ENCODE measurements around the gene CA7. TPM values are rescaled to one million over a fixed set of nuclear protein-coding genes. Genes with fewer than 3 reads are reported as not detected.

Gene CA7
- total RNA-seq, 4 donors from 2014 or later, result not detected

GRCh38 chr16:66873685-66874055, 29.5 kb downstream of the CA7 start:
- H3K4me3 ChIP-seq, result no peak overlapping the region
- no peaks in the 10 kb centered on the region for H3K9me3 ChIP-seq
- H3K36me3 ChIP-seq, result no peaks in the 10 kb centered on the region
- no peak for ATAC-seq
- peak overlapping the region in 3 of 4 donors; percentile 44 to 70 (median 55) for H3K27ac ChIP-seq
- H3K27me3 ChIP-seq, result no peaks in the 10 kb centered on the region
- peaks cover 0 to 13% (median 6%) of the 10 kb centered on the region in 3 donors for H3K4me1 ChIP-seq
- TF ChIP-seq EP300 (IDR thresholded peaks at IDR 0.05) (no peak), POLR2AphosphoS5 (IDR thresholded peaks at IDR 0.05) (no peak), POLR2A (IDR thresholded peaks at IDR 0.05) (no peak)
- TF ChIP-seq, protein P1, sequence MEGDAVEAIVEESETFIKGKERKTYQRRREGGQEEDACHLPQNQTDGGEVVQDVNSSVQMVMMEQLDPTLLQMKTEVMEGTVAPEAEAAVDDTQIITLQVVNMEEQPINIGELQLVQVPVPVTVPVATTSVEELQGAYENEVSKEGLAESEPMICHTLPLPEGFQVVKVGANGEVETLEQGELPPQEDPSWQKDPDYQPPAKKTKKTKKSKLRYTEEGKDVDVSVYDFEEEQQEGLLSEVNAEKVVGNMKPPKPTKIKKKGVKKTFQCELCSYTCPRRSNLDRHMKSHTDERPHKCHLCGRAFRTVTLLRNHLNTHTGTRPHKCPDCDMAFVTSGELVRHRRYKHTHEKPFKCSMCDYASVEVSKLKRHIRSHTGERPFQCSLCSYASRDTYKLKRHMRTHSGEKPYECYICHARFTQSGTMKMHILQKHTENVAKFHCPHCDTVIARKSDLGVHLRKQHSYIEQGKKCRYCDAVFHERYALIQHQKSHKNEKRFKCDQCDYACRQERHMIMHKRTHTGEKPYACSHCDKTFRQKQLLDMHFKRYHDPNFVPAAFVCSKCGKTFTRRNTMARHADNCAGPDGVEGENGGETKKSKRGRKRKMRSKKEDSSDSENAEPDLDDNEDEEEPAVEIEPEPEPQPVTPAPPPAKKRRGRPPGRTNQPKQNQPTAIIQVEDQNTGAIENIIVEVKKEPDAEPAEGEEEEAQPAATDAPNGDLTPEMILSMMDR (IDR thresholded peaks at IDR 0.05), result no peak

- H3K27ac ChIP-seq, result no peak overlapping the region
- ATAC-seq, result no peak
- 33 to 67% methylated on average over 1 of the region's 1 CpG for WGBS, 2 donors (ENCODE audit: low coverage in 1 of 2)
Observed at GRCh38 chr16:66874079-66874775, 30.0 kb downstream of the CA7 start.

DNA sequence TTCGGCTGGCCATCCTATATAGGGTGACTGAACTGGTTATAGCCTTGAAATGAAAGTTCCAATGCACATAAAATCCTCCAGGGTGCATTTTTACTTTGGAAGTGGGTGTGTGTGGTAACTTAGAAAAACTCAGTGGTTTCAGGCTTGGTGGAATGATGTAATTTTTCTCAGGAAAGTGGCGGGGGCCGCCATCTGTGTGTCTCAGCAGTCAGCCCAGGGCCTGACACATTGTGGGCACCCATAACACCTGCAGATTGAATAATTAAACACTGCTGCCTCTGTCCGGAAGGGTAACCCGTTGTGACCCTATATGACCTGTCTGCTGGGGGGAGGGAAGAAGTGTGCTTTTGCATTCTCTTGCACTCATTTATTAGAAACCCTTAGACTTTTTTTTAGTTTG, 33.9 kb downstream of the CA7 start:
- 58 to 94% methylated on average over 3 to 5 of the region's 5 CpGs for WGBS, 2 donors (ENCODE audit: low coverage in 1 of 2)
- H3K27ac ChIP-seq, result no peak overlapping the region
- no peak for TF ChIP-seq POLR2AphosphoS5 (IDR thresholded peaks at IDR 0.05)
- TF ChIP-seq EP300 (IDR thresholded peaks at IDR 0.05), result no peak
- no peak for TF ChIP-seq POLR2A (IDR thresholded peaks at IDR 0.05)
- TF ChIP-seq, protein P1 (IDR thresholded peaks at IDR 0.05), result no peak
- ATAC-seq, result no peak
- H3K27me3 ChIP-seq, result no peaks in the 10 kb centered on the region
- H3K4me1 ChIP-seq, result peaks cover 0 to 27% (median 5%) of the 10 kb centered on the region in 3 donors
- no peak overlapping the region for H3K4me3 ChIP-seq
- no peaks in the 10 kb centered on the region for H3K36me3 ChIP-seq
- no peaks in the 10 kb centered on the region for H3K9me3 ChIP-seq

More at GRCh38 chr16:66874079-66874775, 30.0 kb downstream of the CA7 start:
- no peak overlapping the region for H3K4me3 ChIP-seq
- H3K9me3 ChIP-seq, result no peaks in the 10 kb centered on the region
- no peak for TF ChIP-seq POLR2A (IDR thresholded peaks at IDR 0.05)
- no peak for TF ChIP-seq POLR2AphosphoS5 (IDR thresholded peaks at IDR 0.05)
- no peak for TF ChIP-seq EP300 (IDR thresholded peaks at IDR 0.05)
- TF ChIP-seq, protein P1 (IDR thresholded peaks at IDR 0.05), result no peak
- no peaks in the 10 kb centered on the region for H3K36me3 ChIP-seq
- H3K27me3 ChIP-seq, result no peaks in the 10 kb centered on the region
- peaks cover 0 to 13% (median 6%) of the 10 kb centered on the region in 3 donors for H3K4me1 ChIP-seq

DNA sequence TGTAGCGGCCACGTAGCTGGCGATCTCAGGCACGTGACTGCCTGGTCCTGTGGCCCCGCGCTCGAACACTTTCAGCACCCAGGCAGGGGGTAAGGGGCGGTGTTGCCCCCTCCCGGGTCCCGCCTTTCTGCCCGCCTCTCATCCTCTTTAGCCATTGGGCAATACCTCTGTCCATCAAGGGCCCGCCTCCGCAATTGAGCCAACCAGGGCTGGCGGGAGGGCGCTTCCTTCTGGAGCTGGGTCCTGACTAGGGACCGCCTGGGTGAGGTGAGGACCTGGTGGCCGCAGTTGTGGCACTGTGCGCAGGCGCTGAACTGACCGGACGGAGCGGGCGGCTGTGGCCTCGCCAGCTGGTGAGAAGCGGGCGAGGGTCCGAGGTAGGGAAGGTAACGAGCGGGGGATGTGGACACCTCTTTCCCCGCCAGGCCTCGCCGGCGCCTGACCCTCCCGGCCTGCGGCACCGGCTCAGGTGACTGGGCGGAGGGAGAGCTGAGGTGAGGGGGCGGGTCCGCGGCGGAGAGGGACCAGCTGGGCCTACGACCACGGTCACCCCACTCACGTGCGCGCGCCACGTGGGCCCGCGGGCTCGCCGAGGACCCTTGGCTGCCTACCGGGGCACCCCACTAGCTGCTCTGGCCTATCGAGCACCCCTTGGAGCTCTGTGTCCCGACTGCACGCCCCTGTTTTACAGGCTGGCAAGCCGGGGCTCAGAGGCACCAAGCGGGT, 36.2 kb downstream of the CA7 start, which contains the start of gene PDP2:
Gene PDP2, plus strand, starts transcription at position 228 of the 726 bp plus-strand sequence. CDS start 3,770 bp downstream, outside the sequence.
- 0 to 5% methylated on average over 2 to 4 of the region's 58 CpGs for WGBS, 2 donors (ENCODE audit: low coverage in 1 of 2)
- peak; percentile 99 for ATAC-seq
- peak within 1 kb of the TSS; percentile 72 to 89 for H3K4me3 ChIP-seq
- peak within 1 kb of the TSS; percentile 29 to 83 (median 78) for H3K27ac ChIP-seq
- H3K4me1 ChIP-seq, result peaks cover 0 to 23% (median 5%) of the 10 kb centered on the region in 3 donors
- peak; percentile 31 for TF ChIP-seq POLR2AphosphoS5 (IDR thresholded peaks at IDR 0.05)
- no peak for TF ChIP-seq EP300 (IDR thresholded peaks at IDR 0.05)
- TF ChIP-seq POLR2A (IDR thresholded peaks at IDR 0.05), result peak; percentile 44 to 47
- TF ChIP-seq, protein P1 (IDR thresholded peaks at IDR 0.05), result peak in 1 of 4 experiments; percentile 16
- H3K36me3 ChIP-seq, result peaks cover 0 to 23% of the 10 kb centered on the region in 2 donors
- no peaks in the 10 kb centered on the region for H3K9me3 ChIP-seq
- no peaks in the 10 kb centered on the region for H3K27me3 ChIP-seq
